Measurements from ENCODE around the gene INPP4B. TPM values are rescaled to one million over a fixed set of nuclear protein-coding genes. Genes with fewer than 3 reads are reported as not detected.
"Not testable (repeated sequence)": the region's sequence is repeated elsewhere in the genome, so short reads cannot be mapped to it uniquely, and the experiment has no call there.

The INPP4B gene
- total RNA-seq, 1 donor from 2014 or later: 3.4 TPM

GRCh38 chr4:142405021-142405694, 440.9 kb downstream of the INPP4B start:
- TF ChIP-seq CTCF (IDR thresholded peaks at IDR 0.05; ENCODE audit: unreplicated experiment): no peak
- no peaks in the 10 kb centered on the region for H3K9me3 Mint-ChIP-seq (ENCODE audit: low read depth)
- no peaks in the 10 kb centered on the region for H3K27me3 Mint-ChIP-seq
- no peak overlapping the region for H3K27ac Mint-ChIP-seq
- H3K4me3 Mint-ChIP-seq (ENCODE audit: low read depth): peak overlapping the region; percentile 73
- no peak for DNase-seq (ENCODE audit: low spot score, unreplicated experiment)
- peaks cover 16% of the 10 kb centered on the region for H3K4me1 Mint-ChIP-seq (ENCODE audit: low read depth)
- no peaks in the 10 kb centered on the region for H3K36me3 Mint-ChIP-seq (ENCODE audit: insufficient read depth)

GRCh38 chr4:142404191-142404611, 441.9 kb downstream of the INPP4B start:
- Mint-ChIP-seq H3K4me1 (ENCODE audit: low read depth) (peaks cover 16% of the 10 kb centered on the region), H3K27ac (no peak overlapping the region), H3K27me3 (no peaks in the 10 kb centered on the region), H3K36me3 (ENCODE audit: insufficient read depth) (no peaks in the 10 kb centered on the region), H3K4me3 (ENCODE audit: low read depth) (no peak overlapping the region), H3K9me3 (ENCODE audit: low read depth) (no peaks in the 10 kb centered on the region)
- no peak for DNase-seq (ENCODE audit: low spot score, unreplicated experiment)
- TF ChIP-seq CTCF (IDR thresholded peaks at IDR 0.05; ENCODE audit: unreplicated experiment): no peak

GRCh38 chr4:142402900-142403299, 443.2 kb downstream of the INPP4B start:
- H3K36me3 Mint-ChIP-seq (ENCODE audit: insufficient read depth): no peaks in the 10 kb centered on the region
- peaks cover 16% of the 10 kb centered on the region for H3K4me1 Mint-ChIP-seq (ENCODE audit: low read depth)
- no peak overlapping the region for H3K4me3 Mint-ChIP-seq (ENCODE audit: low read depth)
- TF ChIP-seq CTCF (IDR thresholded peaks at IDR 0.05; ENCODE audit: unreplicated experiment): no peak
- no peaks in the 10 kb centered on the region for H3K27me3 Mint-ChIP-seq
- DNase-seq (ENCODE audit: low spot score, unreplicated experiment): no peak
- H3K27ac Mint-ChIP-seq: no peak overlapping the region
- H3K9me3 Mint-ChIP-seq (ENCODE audit: low read depth): no peaks in the 10 kb centered on the region

- DNase-seq (ENCODE audit: low spot score, unreplicated experiment): no peak
- TF ChIP-seq CTCF (IDR thresholded peaks at IDR 0.05; ENCODE audit: unreplicated experiment): no peak
- H3K4me3 Mint-ChIP-seq (ENCODE audit: low read depth): no peak overlapping the region
- H3K27ac Mint-ChIP-seq: no peak overlapping the region
- H3K4me1 Mint-ChIP-seq (ENCODE audit: low read depth): peaks cover 16% of the 10 kb centered on the region
- no peaks in the 10 kb centered on the region for H3K36me3 Mint-ChIP-seq (ENCODE audit: insufficient read depth)
- no peaks in the 10 kb centered on the region for H3K27me3 Mint-ChIP-seq
- H3K9me3 Mint-ChIP-seq (ENCODE audit: low read depth): no peaks in the 10 kb centered on the region
Observed at GRCh38 chr4:142402156-142402555, 443.9 kb downstream of the INPP4B start.

- not testable (repeated sequence) for H3K27ac Mint-ChIP-seq; H3K36me3 Mint-ChIP-seq (ENCODE audit: insufficient read depth); H3K4me3 Mint-ChIP-seq (ENCODE audit: low read depth); H3K9me3 Mint-ChIP-seq (ENCODE audit: low read depth); H3K27me3 Mint-ChIP-seq; DNase-seq (ENCODE audit: low spot score, unreplicated experiment); H3K4me1 Mint-ChIP-seq (ENCODE audit: low read depth)
Observed at GRCh38 chr4:142397364-142397991, 448.6 kb downstream of the INPP4B start.

- TF ChIP-seq CTCF (IDR thresholded peaks at IDR 0.05; ENCODE audit: unreplicated experiment): no peak
- no peaks in the 10 kb centered on the region for H3K9me3 Mint-ChIP-seq (ENCODE audit: low read depth)
- H3K4me3 Mint-ChIP-seq (ENCODE audit: low read depth): no peak overlapping the region
- no peaks in the 10 kb centered on the region for H3K36me3 Mint-ChIP-seq (ENCODE audit: insufficient read depth)
- no peak overlapping the region for H3K27ac Mint-ChIP-seq
- no peak for DNase-seq (ENCODE audit: low spot score, unreplicated experiment)
- H3K27me3 Mint-ChIP-seq: no peaks in the 10 kb centered on the region
- H3K4me1 Mint-ChIP-seq (ENCODE audit: low read depth): no peaks in the 10 kb centered on the region
Observed at GRCh38 chr4:142396279-142396678, 449.8 kb downstream of the INPP4B start.

All from progenitor cell of endocrine pancreas (in vitro differentiated cells).